Measurements from ENCODE around the gene ATP6V1C2.

- TF ChIP-seq EZH2 (IDR thresholded peaks at IDR 0.05; ENCODE audit: borderline replicate concordance, low read length) (no peak), CTCF (IDR thresholded peaks at IDR 0.05; ENCODE audit: low read length) (no peak)
Measured at GRCh38 chr2:10824191-10824590, 102.8 kb downstream of the ATP6V1C2 start.
